SK-N-SH (cell line): Measurements from ENCODE around the gene COL4A2. TPM values are rescaled to one million over a fixed set of nuclear protein-coding genes. Genes with fewer than 3 reads are reported as not detected.
A peak's percentile ranks its signal among the peaks of the same experiment; 100 is the strongest.

Source experiments
- CTCF ChIA-PET: fragments of 300-600, 350-600 bp; formaldehyde crosslinking; extraction: SDS; loops from one replicate; lab custom pipeline; 2021; lab: Yijun Ruan, JAX
- POLR2A ChIA-PET: fragments of 350-600 bp; sonication (Branson Sonifier 250); formaldehyde crosslinking; extraction: SDS; loops from one replicate; lab custom pipeline; 2020; ENCODE audit warnings: antibody characterized with exemption, inconsistent platforms; lab: Yijun Ruan, JAX
- DNase-seq: peaks from one replicate; pipeline ENCODE4 v3.0.0; 2012
- H2AFZ ChIP-seq: fragments of 200-600 bp; sonication (generic); 2 replicates; pipeline ENCODE4 v1.8.1; 2016; ENCODE audit warnings: antibody characterized with exemption, mild to moderate bottlenecking, low read depth
- H3F3A ChIP-seq: fragments of 200-600 bp; sonication (generic); replicated peaks from 2 replicates; pipeline ENCODE3; 2016; ENCODE audit warnings: antibody characterized with exemption, mild to moderate bottlenecking; ENCODE audit not compliant: insufficient read depth
- H3K27ac ChIP-seq, 2 experiments: fragments of 200-500 bp in 1 of 2; fragments of 200-600 bp in 1 of 2; sonication (Bioruptor generic) in 1 of 2; sonication (generic), shearing (Covaris generic) in 1 of 2; 2 replicates each; pipeline versions ENCODE4 v1.5.1 to v1.6.1; 2014 to 2016; ENCODE audit warnings: low read depth in 2 of 2, inconsistent platforms in 1 of 2, low read length in 1 of 2, mild to moderate bottlenecking in 1 of 2, mixed read lengths in 1 of 2
- H3K27me3 ChIP-seq: fragments of 200-600 bp; sonication (generic), shearing (Covaris generic); 2 replicates; pipeline ENCODE4 v1.6.1; 2016; ENCODE audit warnings: mixed run types; ENCODE audit not compliant: insufficient read depth
- H3K36me3 ChIP-seq, 2 experiments: fragments of 200-500 bp in 1 of 2; fragments of 200-600 bp in 1 of 2; sonication (Bioruptor generic) in 1 of 2; sonication (generic) in 1 of 2; replicated peaks in 1 of 2; 2 replicates each; pipeline versions ENCODE3 to v1.5.1; 2014 to 2016; ENCODE audit warnings: low read length in 1 of 2, mild to moderate bottlenecking in 1 of 2; ENCODE audit not compliant: insufficient read depth in 2 of 2, control insufficient read depth in 1 of 2
- H3K4me1 ChIP-seq, 2 experiments: fragments of 200-500 bp in 1 of 2; fragments of 200-600 bp in 1 of 2; sonication (Bioruptor generic) in 1 of 2; sonication (generic), shearing (Covaris generic) in 1 of 2; 2 replicates each; pipeline versions ENCODE4 v1.5.1 to v1.6.1; 2014 to 2016; ENCODE audit warnings: low read depth in 1 of 2, low read length in 1 of 2, mixed run types in 1 of 2; ENCODE audit not compliant: insufficient read depth in 2 of 2, control insufficient read depth in 1 of 2
- H3K4me2 ChIP-seq: fragments of 200-600 bp; sonication (generic), shearing (Covaris generic); 2 replicates; pipeline ENCODE4 v1.6.1; 2017; ENCODE audit warnings: mixed run types
- H3K4me3 ChIP-seq, 2 experiments: fragments of 200-500 bp in 1 of 2; fragments of 200-600 bp in 1 of 2; sonication (Bioruptor generic) in 1 of 2; sonication (generic), shearing (Covaris generic) in 1 of 2; 2 replicates each; pipeline versions ENCODE4 v1.5.1 to v1.8.1; 2014 to 2016; ENCODE audit warnings: low read depth in 2 of 2, inconsistent platforms in 1 of 2, low read length in 1 of 2, mild to moderate bottlenecking in 1 of 2, mixed read lengths in 1 of 2, moderate library complexity in 1 of 2
- H3K79me2 ChIP-seq: fragments of 200-600 bp; sonication (generic); 2 replicates; pipeline ENCODE4 v1.8.1; 2017; ENCODE audit warnings: mild to moderate bottlenecking; ENCODE audit not compliant: insufficient read depth
- H3K9ac ChIP-seq: fragments of 200-600 bp; sonication (generic); 2 replicates; pipeline ENCODE4 v1.6.1; 2017; ENCODE audit warnings: mixed run types
- H3K9me2 ChIP-seq: fragments of 200-600 bp; sonication (generic); 2 replicates; pipeline ENCODE4 v1.6.1; 2017; ENCODE audit warnings: mixed run types
- H3K9me3 ChIP-seq: fragments of 200-600 bp; sonication (generic); 2 replicates; pipeline ENCODE4 v1.6.1; 2017; ENCODE audit warnings: mixed run types, mild to moderate bottlenecking, moderate library complexity
- H4K20me1 ChIP-seq: fragments of 200-600 bp; sonication (generic); 2 replicates; pipeline ENCODE4 v1.6.1; 2017; ENCODE audit warnings: mild to moderate bottlenecking, mixed run types; ENCODE audit not compliant: insufficient read depth
- CHD2 ChIP-seq: fragments of 150-350 bp; IDR thresholded peaks from 2 replicates; pipeline ENCODE4 v1.6.1; 2018; ENCODE audit warnings: low read length; ENCODE audit not compliant: partially characterized antibody
- EP300 ChIP-seq, 2 experiments: IDR thresholded peaks; 2 replicates each; pipeline versions ENCODE4 v1.4.0 to v1.6.1; 2012; ENCODE audit warnings: borderline replicate concordance in 1 of 2, low read depth in 1 of 2, low read length in 1 of 2
- GABPA ChIP-seq: IDR thresholded peaks from 2 replicates; pipeline ENCODE4 v1.4.0; 2012; ENCODE audit warnings: low read depth, mild to moderate bottlenecking
- JUND ChIP-seq: IDR thresholded peaks from 2 replicates; pipeline ENCODE4 v1.4.0; 2012
- MEF2A ChIP-seq: IDR thresholded peaks from 2 replicates; pipeline ENCODE4 v1.4.0; 2012; ENCODE audit warnings: low read depth, borderline replicate concordance
- MXI1 ChIP-seq: IDR thresholded peaks from 2 replicates; pipeline ENCODE4 v1.6.1; 2012; ENCODE audit warnings: mild to moderate bottlenecking, low read depth, low read length, improper control_type of control experiment
- NFIC ChIP-seq: IDR thresholded peaks from 2 replicates; pipeline ENCODE4 v1.4.0; 2012; ENCODE audit warnings: borderline replicate concordance
- NRF1 ChIP-seq: IDR thresholded peaks from 2 replicates; pipeline ENCODE4 v1.6.1; 2012; ENCODE audit warnings: low read depth, mild to moderate bottlenecking, low read length
- SIN3A ChIP-seq: IDR thresholded peaks from 2 replicates; pipeline ENCODE4 v1.6.1; 2012; ENCODE audit warnings: low read depth, mild to moderate bottlenecking, low read length, moderate library complexity, borderline replicate concordance
- SMC3 ChIP-seq: IDR thresholded peaks from 2 replicates; pipeline ENCODE4 v1.6.1; 2012; ENCODE audit warnings: low read depth, low read length, improper control_type of control experiment
- TAF1 ChIP-seq: IDR thresholded peaks from 2 replicates; pipeline ENCODE4 v1.6.1; 2012; ENCODE audit warnings: low read depth, mild to moderate bottlenecking, low read length, moderate library complexity, borderline replicate concordance
- TCF12 ChIP-seq: IDR thresholded peaks from 2 replicates; pipeline ENCODE4 v1.4.0; 2012
- WGBS: methylation state at CpG from one replicate; pipeline ENCODE4 v1.1.6; 2017; ENCODE audit warnings: low lambda C conversion rate; 5-methylcytosine and 5-hydroxymethylcytosine counted together
- polyA plus RNA-seq, 3 experiments: library from polyadenylated mRNA; depleted of rRNA; stranded (reverse); fragments of >200 nt; gene quantifications; 2 replicates each; pipeline ENCODE4 v1.2.3, GENCODE V29; 2012
- TF ChIP-seq, protein P1 (sequence below): IDR thresholded peaks from 2 replicates; pipeline ENCODE4; 2012
- TF ChIP-seq, protein P2 (sequence below): IDR thresholded peaks from 2 replicates; pipeline ENCODE4 v1.4.0; 2012; ENCODE audit warnings: low read depth

The COL4A2 gene
- polyA plus RNA-seq, 1 of the 3 experiments (the other 2 are of a cell fraction) = 137 TPM

DNA sequence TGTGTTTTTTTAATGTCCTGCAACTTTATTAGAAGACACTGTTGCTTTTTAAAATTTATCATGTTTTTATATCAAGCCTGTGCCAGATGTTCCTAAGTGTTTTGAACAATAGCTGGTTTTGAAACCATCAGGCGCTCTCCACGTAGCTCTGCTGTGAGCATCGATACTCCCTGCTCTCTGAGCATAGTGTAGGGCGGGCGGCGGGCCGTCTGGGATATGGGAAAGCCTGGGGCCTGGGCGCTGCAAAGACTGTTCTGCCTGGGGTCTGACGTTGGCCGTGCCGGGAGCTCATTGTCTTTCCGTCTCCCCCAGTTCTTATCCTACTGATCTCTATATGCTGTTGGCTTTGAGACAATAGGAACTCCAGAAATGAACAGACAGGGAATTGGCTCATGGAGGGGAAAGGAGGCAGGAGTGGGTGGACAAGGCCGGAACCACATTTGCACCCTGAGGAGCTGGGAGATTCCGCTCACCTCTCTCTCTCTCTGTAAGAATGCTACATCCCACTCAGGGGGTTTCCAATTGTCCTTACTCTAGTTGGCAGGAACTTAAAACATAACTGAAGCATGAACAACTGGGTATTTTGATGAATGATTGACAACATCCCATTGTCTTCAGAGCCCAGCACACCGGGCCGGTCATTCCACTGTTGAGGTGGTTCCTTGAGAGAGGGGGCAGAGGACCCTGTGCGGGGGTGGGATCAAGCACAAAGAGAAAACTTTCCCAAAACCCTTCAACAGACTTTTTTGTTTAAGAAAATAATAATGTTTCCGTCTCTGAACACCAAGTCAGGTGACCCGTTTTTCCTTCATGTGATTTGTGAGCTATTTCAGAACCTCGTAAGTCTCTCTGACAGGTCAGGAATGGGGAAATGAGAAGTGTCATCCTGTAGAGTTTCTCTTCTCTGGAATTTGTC, 64.7 kb downstream of the COL4A2 start (continued):
- TF ChIP-seq GABPA (no peak), CHD2 (peak; percentile 53), NFIC (no peak), JUND (no peak), SIN3A (no peak), MXI1 (peak; percentile 74; the same call in 1 of the 2 replicates), SMC3 (0 out of 2 replicates have a peak, but pooled peaks have one; percentile 10), TAF1 (no peak), TCF12 (peak; percentile 32; the same call in 1 of the 2 replicates)
- TF ChIP-seq, protein P1, sequence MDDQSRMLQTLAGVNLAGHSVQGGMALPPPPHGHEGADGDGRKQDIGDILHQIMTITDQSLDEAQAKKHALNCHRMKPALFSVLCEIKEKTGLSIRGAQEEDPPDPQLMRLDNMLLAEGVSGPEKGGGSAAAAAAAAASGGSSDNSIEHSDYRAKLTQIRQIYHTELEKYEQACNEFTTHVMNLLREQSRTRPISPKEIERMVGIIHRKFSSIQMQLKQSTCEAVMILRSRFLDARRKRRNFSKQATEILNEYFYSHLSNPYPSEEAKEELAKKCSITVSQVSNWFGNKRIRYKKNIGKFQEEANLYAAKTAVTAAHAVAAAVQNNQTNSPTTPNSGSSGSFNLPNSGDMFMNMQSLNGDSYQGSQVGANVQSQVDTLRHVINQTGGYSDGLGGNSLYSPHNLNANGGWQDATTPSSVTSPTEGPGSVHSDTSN = peak; percentile 5; the same call in 1 of the 2 replicates

GRCh38 chr13:110372676-110373075, 65.6 kb downstream of the COL4A2 start:
- no peak for TF ChIP-seq TAF1
- no peak for TF ChIP-seq CHD2
- TF ChIP-seq, protein P2, sequence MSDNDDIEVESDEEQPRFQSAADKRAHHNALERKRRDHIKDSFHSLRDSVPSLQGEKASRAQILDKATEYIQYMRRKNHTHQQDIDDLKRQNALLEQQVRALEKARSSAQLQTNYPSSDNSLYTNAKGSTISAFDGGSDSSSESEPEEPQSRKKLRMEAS = no peak
- TF ChIP-seq NRF1 = no peak
- no peak for DNase-seq
- POLR2A ChIA-PET = no interaction called here
- H3K9me3 ChIP-seq = no peaks in the 10 kb centered on the region
- peaks cover 71% of the 10 kb centered on the region for H3K79me2 ChIP-seq
- no peak overlapping the region for H3K4me3 ChIP-seq
- H3F3A ChIP-seq = peaks cover 29% of the 10 kb centered on the region
- peak overlapping the region; percentile 62; the same call in 1 of the 2 replicates for H3K9ac ChIP-seq
- H3K4me1 ChIP-seq = peaks cover 24 to 56% of the 10 kb centered on the region in 2 experiments
- no peaks in the 10 kb centered on the region for H4K20me1 ChIP-seq
- CTCF ChIA-PET = interaction anchor here (0.8 to 2.4 kb wide), 5 partner anchors 16 to 130 kb away, joined by 3 to 13 read pairs (median 4); no protein-coding TSS in a partner anchor
- H3K27ac ChIP-seq = peak overlapping the region; percentile 86 to 98
- H3K9me2 ChIP-seq = no peaks in the 10 kb centered on the region
- no peaks in the 10 kb centered on the region for H3K27me3 ChIP-seq
- H3K4me2 ChIP-seq = 0 out of 2 replicates have a peak overlapping the region, but pooled peaks have one; percentile 79
- H3K36me3 ChIP-seq = no peaks in the 10 kb centered on the region
- no peak overlapping the region for H2AFZ ChIP-seq

DNA sequence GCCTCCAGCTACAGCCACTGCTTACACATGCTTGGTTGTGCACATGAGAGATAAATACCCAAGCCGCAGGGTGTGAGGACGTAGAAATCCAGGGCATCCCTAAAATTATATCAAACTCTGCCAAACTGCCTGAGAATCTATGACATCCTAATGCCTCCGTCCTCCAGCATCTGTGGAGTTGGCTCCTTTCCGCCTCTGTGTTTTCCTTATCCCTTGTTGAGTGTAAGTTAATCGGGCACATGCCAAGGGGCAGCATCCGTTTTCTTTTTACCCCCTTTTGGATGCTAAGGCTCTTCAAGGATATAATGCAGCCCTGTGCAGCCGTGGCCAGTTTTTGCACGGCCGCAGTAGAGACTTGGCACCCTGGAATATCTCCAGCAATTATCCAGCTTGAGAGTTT, 66.5 kb downstream of the COL4A2 start:
- POLR2A ChIA-PET = no interaction called here
- no peaks in the 10 kb centered on the region for H3K9me2 ChIP-seq
- peaks cover 27% of the 10 kb centered on the region for H3F3A ChIP-seq
- no peak overlapping the region for H3K4me2 ChIP-seq
- H3K27ac ChIP-seq = peak overlapping the region in 1 of 2 experiments; percentile 34; a peak in 1 of 4 replicates
- TF ChIP-seq JUND (no peak), MEF2A (no peak), EP300 (IDR thresholded peaks at IDR 0.05; ENCODE audit: borderline replicate concordance in 1 of 2, low read depth in 1 of 2, low read length in 1 of 2) (no peak)
- DNase-seq = no peak
- no peak overlapping the region for H3K9ac ChIP-seq
- H3K27me3 ChIP-seq = no peaks in the 10 kb centered on the region
- H4K20me1 ChIP-seq = no peaks in the 10 kb centered on the region
- peaks cover 71% of the 10 kb centered on the region for H3K79me2 ChIP-seq
- no peaks in the 10 kb centered on the region for H3K36me3 ChIP-seq
- no peaks in the 10 kb centered on the region for H3K9me3 ChIP-seq
- WGBS = 100% methylated on average over 9 of the region's 9 CpGs
- H2AFZ ChIP-seq = no peak overlapping the region
- H3K4me1 ChIP-seq = peaks cover 24 to 54% of the 10 kb centered on the region in 2 experiments
- no peak overlapping the region for H3K4me3 ChIP-seq
- CTCF ChIA-PET = interaction anchor here (1.2 to 1.6 kb wide), 2 partner anchors 15 to 152 kb away, joined by 3 to 4 read pairs; no protein-coding TSS in a partner anchor
